GM19043 (cell line): ENCODE results near the gene C14orf180.

ENCODE experiments used
- ATAC-seq: cut with Tn5 transposase; IDR thresholded peaks from one replicate; pipeline ENCODE4 v1.9.1; 2021; ENCODE audit warnings: low read depth; ENCODE audit not compliant: unreplicated experiment

C14orf180 gene

DNA sequence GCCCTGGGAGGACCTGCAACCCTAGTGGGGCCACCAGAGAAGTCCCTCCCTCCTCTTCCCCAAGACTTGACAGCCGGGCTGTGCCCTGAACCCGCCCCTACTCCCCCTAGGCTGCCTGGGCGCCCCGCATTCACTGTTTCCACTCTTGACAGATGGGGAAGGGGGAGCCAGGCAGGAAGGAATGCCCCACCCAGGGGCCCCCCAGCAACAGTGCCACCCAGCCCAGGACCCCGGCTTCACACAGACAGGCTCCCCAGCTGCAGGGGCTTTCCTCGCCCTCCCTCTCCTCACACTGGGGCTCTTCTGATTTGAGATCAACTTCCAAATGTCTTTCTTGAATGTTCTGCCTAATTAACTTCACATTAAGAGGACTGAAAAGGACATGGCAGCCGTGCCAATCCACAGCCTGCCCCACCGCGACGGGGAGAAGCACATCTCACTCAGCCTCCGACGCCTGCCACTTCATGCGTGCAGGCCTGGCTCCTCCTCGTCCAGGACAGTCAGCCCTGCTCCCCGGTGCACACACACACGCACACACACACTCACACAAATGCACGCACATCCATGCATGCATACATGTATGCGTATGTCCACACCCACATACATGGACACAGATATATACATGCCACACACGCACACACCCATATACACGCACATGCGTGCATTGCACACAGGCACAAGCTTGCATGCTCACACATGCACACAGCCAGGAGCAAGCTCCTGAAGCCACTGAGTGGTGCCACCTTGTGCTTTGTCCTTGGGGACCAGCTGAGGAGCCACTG, 19.6 kb upstream of the C14orf180 start:
- no peak for ATAC-seq

DNA sequence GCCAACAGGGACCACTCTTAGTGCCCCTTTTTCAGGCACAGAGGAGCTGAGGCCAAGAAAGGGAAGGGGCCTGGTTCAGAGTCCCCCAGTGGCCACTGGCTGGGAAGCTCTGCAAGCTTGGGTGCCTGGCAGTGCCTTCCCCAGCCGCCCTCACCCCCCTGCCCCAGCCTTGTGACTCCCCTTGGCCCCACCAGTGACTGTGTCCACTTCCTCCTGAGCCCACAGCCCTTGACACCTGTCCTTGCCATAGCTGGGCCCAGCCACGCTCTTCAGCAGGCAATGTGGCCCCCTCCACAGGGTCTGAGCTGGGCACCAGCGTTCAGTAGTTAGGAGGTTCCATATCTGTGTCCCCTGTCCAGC, 19.0 kb upstream of the C14orf180 start:
- ATAC-seq = no peak

DNA sequence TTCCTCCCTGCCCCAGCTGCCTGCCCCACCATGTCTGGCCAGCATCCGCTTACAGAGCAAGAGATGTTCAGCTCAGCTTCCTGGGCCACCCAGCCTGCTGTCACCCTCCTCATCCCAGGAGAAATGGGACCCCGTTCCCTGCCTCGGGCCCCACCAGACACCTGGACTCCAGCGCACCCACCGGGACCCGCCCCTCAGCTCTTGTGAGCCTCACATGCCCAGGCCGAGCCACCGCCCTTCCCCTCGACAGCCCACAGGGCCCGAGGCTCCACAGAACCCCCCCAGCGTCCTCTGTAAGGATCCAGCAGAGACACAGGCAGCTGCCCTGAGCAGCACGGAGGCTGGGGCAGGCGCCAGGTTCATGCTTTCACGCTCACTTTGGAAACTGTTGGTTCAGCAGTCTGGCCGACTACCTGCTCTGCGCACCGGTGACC, 18.4 kb upstream of the C14orf180 start:
- no peak for ATAC-seq

DNA sequence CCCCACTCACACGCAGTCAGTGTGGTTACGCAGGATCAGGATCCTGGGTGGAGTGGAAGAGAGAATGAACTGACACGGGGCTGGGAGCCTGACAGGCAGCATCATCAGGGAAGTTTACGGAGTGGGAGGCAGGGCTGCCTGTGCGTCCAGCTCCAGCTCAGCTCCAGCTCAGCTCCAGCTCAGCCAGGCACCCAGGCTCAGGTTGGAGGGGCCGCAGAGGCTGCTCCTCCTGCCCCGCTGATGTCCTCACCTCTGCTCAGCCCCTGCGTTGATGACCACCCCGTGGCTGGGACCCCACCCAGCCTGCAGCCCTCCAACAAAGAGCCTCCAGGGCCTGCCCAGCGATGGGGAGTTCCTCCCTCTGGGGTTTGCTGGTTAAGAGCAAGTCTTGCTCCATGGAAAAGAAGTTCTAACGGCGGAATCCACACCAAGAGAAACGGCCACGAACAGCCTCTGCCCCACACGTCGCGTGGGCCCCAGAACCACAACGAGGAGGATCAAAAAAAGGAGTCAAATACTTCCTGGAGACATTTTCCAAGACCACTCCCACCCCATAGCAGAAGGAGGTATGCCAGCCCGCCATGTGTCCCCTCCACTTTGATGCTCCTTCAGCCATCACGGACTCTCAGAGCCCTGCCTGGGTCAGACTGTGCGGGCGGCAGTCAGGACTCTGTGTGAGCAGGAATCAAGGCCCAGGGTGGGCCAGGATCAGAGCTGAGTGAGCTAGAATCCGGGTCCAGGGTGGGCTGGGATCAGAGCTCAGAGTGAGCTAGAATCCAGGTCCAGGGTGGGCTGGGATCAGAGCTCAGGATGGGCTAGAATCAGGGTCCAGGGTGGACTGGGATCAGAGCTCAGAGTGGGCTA, 17.7 kb upstream of the C14orf180 start:
- no peak for ATAC-seq

DNA sequence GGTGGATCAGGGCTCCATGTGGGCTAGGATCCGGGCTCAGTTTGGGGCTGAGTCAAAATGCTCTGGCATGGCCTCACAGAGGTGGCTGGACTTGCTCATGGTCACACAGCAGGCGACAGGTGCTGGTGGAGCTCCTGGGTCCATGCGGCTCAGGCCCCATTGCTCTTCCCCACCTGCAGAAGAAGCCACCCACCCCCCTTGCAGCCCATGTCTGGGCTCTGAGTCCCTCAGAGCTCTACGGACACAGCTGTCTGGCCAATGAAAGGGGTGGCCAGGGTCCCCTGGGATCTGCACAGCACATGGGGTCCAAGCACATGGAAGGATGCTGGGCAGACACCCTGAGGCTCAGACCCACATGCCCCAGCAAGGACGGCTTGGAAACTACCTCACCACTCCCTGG, 17.0 kb upstream of the C14orf180 start:
- no peak for ATAC-seq

DNA sequence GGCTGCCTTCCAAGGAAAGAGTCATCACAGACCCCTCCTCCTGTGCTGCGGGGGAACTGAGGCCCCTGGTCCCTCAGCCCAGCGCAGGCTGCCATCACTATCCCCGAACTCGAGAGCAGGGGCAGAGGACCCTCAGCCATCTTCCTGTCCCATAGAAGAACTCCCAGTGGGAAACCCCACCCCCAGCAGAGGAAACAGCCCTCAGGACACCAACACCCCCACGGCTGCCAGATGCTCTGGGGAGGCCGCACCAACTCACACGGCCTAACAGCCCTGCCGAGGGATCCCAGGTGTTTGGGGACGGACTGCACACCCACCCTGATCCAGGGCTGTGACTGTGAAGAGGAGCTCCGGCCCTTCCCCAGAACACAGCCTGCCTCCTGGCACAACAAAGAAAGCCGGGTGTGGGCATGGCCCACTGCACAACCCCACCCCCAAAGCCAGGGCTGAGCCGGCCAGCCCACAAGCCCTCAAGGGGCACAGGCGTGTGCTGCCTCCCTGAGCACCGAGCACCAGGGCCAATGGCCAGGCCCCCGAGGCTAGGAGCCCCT, 16.3 kb upstream of the C14orf180 start:
- no peak for ATAC-seq

DNA sequence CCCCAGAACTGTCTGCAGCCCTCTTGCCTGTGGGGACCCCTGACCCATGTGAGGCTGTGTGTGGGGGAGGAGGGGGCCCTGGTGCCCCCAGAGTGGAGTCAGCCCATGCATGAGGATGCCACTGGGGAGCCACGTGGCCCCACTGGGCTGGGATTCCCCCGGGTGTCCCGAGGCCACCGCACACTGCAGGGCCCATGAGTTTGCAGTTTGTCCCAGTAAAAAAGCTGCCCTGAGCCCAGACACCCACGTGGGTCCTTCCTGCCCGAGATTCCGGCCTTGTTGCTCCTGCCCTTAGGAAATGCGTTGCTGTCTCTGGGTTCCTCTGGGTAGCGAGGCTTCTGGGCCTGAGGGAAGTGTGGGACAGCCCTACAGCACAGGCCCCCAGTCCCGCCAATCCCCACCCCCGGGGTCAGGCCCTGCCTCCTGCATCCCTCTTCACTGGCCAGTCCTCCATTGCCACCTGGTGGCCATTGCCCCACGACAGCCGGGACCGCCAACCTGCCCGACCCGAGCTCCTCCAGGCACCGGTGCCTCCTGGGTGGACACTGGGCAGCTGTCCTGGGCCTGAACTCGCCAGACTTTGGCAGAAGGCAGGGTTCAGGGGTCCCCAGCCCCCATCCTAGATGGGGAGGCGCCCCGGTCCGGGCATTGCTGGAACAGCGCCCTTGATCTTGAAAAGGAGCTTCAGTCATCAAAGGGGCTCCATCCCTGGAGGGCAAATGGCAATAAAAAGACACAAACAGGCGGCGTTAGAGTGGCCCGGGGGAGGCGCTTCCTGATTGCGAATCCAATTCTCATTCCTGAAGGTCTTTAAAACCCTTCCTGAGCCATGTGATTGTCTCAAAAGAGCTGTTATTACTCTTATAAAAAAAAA, 15.6 kb upstream of the C14orf180 start:
- ATAC-seq = no peak

DNA sequence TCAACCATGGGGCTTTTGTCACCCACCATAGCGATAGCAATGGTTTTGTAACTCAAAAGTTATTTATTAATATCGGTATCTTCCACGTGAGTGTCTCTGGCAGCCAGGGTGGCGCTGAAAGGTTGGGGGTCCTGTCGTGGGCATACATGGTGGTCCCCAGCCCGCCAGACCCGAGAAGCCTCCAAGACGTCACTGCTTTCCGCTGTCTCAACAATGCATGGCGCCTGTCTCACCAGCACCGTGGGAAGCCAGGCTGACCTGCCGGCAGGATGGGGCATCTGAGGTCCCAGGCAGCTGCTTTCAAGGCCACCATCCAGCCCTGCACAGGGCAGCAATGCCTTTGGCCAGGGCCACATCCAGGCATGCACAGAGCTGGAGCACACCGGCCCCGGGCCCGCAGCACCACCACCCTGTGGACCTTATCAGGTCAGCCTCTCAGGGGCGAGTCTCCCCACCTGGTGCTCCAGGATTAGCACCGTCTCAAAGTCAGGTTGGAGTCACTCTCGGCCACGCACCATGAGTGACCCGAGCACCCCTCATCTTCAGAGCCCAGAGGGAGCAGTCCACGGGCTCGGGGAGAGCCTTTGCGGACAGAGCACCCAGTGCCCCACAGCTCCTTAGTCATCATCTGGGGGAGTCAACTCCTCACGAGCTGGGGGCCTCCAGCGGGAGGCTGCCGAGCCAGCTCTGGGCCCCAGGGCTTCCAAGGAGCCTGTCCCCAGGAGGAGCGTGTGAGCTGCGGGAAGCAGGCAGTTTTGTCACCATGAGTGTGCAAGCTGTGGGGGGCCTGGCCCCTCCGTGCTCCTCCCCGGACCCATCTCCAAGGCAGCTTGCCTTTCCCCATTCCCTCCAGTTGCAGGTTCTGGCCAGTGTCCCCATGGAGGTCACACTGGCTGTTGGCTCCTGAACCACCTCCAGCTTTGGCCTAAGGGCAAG, 14.6 kb upstream of the C14orf180 start:
- no peak for ATAC-seq

DNA sequence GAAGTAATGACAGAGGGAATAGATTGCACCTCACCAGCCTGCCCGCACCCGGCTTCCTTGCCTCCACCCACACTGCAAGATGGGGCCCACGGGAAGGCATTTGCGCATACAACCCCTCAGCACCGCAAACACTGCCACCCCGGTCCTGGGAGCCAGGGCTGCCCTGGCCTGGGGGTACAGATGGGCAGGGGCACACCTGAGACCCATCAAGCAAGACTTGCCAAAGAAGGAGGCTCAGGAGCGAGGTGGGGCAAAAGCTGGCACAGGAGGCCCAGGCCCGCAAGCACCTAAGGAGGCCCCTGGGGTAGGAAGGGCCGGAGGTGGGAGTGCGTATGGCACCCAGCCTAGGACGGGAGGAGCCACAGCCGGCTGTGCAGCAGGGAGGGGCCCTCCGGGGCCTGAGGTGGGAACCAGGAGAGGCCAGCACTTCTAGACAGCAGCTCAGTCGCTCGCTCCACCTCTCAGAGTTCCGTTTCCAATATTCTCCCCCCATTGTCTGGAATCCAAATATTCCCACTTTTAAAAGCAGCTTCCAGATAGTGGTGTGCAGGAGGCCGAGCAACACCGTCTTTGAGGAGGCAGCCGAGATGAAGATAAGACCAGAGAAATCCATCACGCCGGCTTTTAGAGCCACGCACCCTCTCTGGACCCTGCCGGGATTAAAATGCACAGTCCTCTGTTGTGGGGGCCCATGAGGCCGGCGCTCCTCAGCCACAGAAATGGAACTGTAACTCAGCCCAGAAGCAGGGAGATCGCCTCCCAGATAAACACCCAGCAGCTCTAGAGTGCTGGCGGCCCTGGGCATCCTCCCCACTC, 12.2 kb upstream of the C14orf180 start:
- no peak for ATAC-seq

DNA sequence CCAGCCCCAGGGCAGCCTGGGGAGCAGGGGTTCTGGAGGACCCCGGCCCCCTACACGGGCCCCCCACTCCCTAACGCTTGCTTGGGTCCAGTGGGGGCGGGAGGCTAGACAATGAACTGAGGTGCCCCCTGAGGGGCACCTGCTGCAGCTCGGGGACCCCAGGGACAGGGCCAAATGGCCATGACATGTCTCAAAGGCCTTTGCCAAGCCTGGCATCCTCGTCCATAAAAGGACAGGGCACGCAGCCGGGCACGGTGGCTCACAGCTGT, 11.7 kb upstream of the C14orf180 start:
- ATAC-seq = no peak

DNA sequence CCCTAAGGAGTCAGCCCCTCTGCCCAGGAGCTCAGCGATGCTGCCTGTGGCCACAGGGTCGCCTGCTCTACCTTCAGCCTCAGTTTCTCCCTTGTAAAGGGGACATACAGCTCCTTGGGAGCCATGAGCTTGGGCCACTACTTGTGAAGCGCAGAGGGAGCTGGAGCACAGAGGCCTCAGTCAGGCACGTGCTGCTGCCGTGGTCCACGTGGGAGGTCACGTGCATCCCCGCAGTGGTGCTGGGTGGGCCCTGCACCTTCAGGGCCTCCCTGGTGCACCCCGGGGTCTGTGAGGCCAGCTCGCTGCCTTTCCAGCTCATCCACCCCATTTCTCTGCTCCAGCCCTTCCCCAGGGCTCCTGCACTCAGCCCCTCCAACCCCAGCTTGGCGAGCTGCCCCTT, 10.9 kb upstream of the C14orf180 start:
- ATAC-seq = no peak

DNA sequence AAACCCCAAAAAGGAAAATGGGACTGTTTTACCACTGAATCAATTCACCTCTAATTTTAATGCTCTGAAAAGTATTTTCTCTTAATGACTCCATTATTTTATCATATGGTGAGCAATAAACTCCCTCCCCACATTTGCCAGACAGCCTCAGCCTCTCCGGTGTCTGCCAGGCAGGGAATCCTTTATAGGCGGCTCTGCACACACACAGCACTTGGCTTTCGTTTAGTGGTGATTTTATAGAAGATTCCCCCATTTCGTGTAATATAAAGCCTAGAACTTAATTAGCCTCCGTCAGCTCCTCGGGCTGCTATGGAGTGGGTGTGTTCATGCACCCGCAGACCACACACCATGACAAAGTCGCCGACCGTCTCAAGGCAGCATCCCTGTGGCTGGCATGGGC, 10.1 kb upstream of the C14orf180 start:
- no peak for ATAC-seq

DNA sequence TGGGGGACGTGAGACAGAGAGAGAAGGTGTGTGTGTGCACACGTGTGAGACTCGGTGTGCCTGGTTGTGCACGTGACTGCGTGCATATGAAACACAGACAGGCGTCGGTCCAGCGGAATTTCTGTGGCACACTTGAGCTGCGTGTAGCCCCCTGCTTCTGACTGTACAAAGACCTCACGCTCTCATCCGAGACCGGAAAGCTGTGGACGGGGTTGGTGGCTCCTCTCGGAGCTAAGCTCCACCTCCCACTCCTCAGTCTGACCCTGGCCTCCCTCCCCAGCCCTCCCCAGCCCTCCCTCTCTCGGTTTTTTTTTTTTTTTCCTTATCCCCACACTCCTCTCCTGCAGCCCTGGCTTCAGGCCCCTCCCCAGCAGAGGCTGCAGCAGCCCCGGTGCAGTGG, 8.3 kb upstream of the C14orf180 start:
- no peak for ATAC-seq

DNA sequence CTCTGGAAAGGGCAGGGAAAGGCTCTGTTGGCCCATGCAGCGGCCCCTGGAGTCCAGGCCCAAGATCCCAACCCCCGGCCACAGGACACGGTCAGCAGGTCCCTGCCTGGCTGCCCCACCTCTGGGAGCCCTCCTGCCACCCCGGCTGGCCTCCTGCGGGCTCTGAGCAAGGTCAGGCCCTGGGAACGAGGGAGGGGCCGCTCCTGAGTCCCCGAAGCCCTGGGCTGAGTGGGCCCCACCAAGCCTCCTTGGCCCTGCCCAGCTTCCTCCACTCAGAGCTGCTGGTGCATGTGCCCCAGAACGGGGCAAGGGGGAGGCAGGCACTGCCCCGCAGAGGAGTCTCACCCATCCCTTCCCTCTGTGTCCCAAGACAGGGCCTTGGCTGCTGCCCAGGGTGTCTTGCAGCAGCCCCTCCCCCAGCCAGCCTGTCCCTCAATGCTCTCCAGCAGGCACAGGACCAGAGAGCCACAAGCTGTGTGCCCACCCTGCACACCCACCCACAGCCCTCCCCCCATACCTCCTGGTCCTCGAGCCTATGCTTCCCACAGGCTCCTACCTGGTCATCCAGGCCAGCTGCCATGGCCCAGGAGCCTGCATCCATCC, 7.4 kb upstream of the C14orf180 start:
- no peak for ATAC-seq

DNA sequence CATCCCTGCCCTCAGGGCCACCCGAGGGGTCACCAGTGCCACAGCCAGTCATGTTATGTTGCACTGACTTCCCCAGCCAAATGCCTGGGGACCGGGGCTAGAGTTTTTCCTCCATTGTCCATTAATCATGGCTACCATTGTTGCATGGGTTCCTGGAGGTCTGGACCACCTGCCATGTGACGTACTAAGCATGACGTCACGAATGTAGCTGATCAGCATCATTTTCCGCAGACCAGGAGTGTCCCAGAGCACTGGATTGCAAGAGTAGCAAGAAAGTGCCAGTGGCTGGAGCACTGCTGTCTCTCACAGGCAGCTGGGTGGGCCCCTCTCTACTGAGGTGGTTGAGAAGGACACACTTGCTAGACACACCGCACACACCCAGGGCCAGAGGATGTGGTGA, 6.9 kb upstream of the C14orf180 start:
- ATAC-seq = no peak

DNA sequence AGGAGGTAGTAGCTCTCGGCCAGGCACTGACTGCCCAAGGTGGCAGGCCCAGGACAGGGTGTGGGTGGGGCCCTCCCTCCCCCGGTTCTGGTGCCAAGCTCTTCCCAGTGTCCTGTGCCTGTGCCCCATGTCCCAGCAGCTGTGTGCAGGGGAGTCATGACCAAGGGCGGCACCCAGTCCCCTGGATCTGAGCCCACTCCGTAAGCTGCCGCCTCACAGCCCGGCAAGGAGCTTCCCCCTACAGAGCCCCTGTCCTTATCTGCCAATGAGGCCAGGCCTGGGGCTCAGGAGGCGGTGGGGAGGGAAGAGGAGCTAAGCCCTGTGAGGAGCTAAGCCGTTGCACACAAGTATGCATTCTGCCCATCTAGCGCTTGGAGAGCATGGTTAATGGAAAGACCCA, 5.6 kb upstream of the C14orf180 start:
- no peak for ATAC-seq

DNA sequence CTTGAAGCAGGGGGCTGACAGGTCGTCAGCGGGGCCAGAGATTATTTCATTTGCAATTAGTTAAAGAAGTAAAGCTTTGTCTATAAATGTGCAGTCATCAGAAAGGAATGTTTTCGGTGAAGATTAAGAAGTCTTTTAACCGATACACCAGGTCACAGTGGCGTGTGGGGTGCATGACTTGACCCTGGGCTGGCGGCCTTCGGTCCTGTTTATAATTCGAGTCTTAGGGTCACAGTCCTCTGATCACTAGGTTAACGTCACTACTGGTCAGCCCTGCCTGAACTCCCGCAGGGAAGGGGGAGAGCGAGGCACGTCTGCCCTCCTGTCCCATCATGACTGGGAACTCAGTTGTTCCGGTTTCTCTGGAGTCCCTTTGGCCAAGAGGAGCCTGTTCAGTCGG, 5.0 kb upstream of the C14orf180 start:
- no peak for ATAC-seq

DNA sequence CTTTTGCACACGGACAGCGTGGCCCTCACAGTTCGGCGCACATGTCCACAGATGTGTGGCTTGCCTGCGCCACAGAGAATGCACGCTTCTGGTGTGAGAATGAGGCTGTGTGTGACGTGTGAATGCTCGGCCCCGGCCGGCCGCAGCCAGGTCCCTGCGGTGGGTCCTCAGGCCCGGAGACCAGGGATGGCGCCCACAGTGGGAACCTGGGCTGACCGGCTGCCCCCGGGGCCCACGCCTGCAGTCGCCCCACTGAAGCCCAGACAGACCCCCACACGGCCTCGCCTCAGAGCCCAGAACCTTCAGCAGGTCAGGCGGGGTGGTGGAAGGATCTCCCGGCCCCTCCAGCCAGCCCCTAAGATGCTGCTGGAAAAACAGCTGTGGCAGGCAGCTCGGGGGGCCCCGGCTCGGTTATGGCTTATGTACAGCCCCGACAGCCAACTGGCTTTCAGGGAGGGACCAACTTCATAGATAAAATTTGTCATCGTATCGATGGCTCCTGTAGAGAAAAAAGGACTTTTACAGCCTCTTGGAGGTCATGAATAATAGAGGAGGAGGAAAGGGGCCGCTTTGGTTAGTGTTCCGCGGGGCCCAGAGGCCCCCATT, 4.5 kb upstream of the C14orf180 start:
- ATAC-seq = no peak
